HG03565 (cell line): ENCODE measurements around the gene EXTL2.
"Not testable (repeated sequence)": the region's sequence is repeated elsewhere in the genome, so short reads cannot be mapped to it uniquely, and the experiment has no call there.

Experiments
- ATAC-seq: cut with Tn5 transposase; IDR thresholded peaks from one replicate; pipeline ENCODE4 v1.9.1; 2021; ENCODE audit warnings: mild to moderate bottlenecking, moderate library complexity; ENCODE audit not compliant: unreplicated experiment

EXTL2 gene

GRCh38 chr1:100903777-100904176 is 9.1 kb upstream of the EXTL2 start:
- no peak for ATAC-seq

- no peak for ATAC-seq
Observed at GRCh38 chr1:100902365-100902764, 7.7 kb upstream of the EXTL2 start.

- ATAC-seq: peak; percentile 38
Observed at GRCh38 chr1:100896481-100896982, 1.9 kb upstream of the EXTL2 start.

GRCh38 chr1:100895540-100896480 is 1.2 kb upstream of the EXTL2 start, which contains the start of gene SLC30A7:
SLC30A7 (plus strand) TSS chr1:100896090; CDS start chr1:100896263, 173 bp downstream.
- ATAC-seq: peak; percentile 74

- ATAC-seq: no peak
Observed at GRCh38 chr1:100893718-100894117, 924 bp downstream of the EXTL2 start.

- ATAC-seq: no peak
Observed at GRCh38 chr1:100892554-100892953, 2.1 kb downstream of the EXTL2 start.

GRCh38 chr1:100891380-100891779 is 3.3 kb downstream of the EXTL2 start:
- ATAC-seq: no peak

- ATAC-seq: not testable (repeated sequence)
Observed at GRCh38 chr1:100889869-100890482, 4.7 kb downstream of the EXTL2 start.

GRCh38 chr1:100889007-100889406 is 5.6 kb downstream of the EXTL2 start:
- not testable (repeated sequence) for ATAC-seq

- no peak for ATAC-seq
Observed at GRCh38 chr1:100883963-100884362, 10.7 kb downstream of the EXTL2 start.

GRCh38 chr1:100882698-100883097 is 11.9 kb downstream of the EXTL2 start:
- ATAC-seq: no peak

GRCh38 chr1:100881687-100882086 is 13.0 kb downstream of the EXTL2 start:
- no peak for ATAC-seq

GRCh38 chr1:100879422-100879821 is 15.2 kb downstream of the EXTL2 start:
- no peak for ATAC-seq

- ATAC-seq: no peak
Observed at GRCh38 chr1:100876291-100876690, 18.4 kb downstream of the EXTL2 start.

GRCh38 chr1:100875228-100875627 is 19.4 kb downstream of the EXTL2 start:
- no peak for ATAC-seq

- ATAC-seq: no peak
Observed at GRCh38 chr1:100874433-100874832, 20.2 kb downstream of the EXTL2 start.

GRCh38 chr1:100869996-100870395 is 24.6 kb downstream of the EXTL2 start:
- ATAC-seq: no peak

- no peak for ATAC-seq
Observed at GRCh38 chr1:100868364-100868995, 26.2 kb downstream of the EXTL2 start.

- ATAC-seq: no peak
Observed at GRCh38 chr1:100866901-100867206, 27.8 kb downstream of the EXTL2 start.

- ATAC-seq: no peak
Observed at GRCh38 chr1:100866041-100866900, 28.4 kb downstream of the EXTL2 start.

GRCh38 chr1:100862591-100862990 is 32.1 kb downstream of the EXTL2 start:
- ATAC-seq: no peak
